Gastrocnemius medialis (tissue), 4 donors: ENCODE measurements around the gene TMEM8B. TPM values are rescaled to one million over a fixed set of nuclear protein-coding genes. Genes with fewer than 3 reads are reported as not detected.

Experiments used
- ATAC-seq, 2 donors: fragments of 150-250 bp; one replicate each; pipeline ENCODE4 v1.9.1; 2016
- DNase-seq, 2 donors: peaks; one replicate each; pipeline ENCODE4 v3.0.0-alpha.2; 2019
- H3K27ac ChIP-seq, 4 donors: fragments of 200-600 bp; sonication (generic); 1 replicate in 1 of 4; 2 replicates in 3 of 4; pipeline ENCODE4 v1.5.1; 2016 to 2018; ENCODE audit warnings: mild to moderate bottlenecking in 2 of 4, moderate library complexity in 1 of 4
- H3K27me3 ChIP-seq, 3 donors: fragments of 200-600 bp; sonication (generic) in 2 of 3; 1 replicate in 1 of 3; 2 replicates in 2 of 3; pipeline versions ENCODE4 v1.5.1 to v1.6.0; 2016 to 2019; ENCODE audit warnings: mild to moderate bottlenecking in 1 of 3, moderate library complexity in 1 of 3
- H3K36me3 ChIP-seq, 2 donors: fragments of 200-600 bp; sonication (generic) in 1 of 2; one replicate each; pipeline ENCODE4 v1.5.1; 2017 to 2018
- H3K4me1 ChIP-seq, 2 donors: fragments of 200-600 bp; sonication (generic) in 1 of 2; one replicate each; pipeline ENCODE4 v1.5.1; 2016 to 2017; ENCODE audit warnings: mild to moderate bottlenecking in 2 of 2
- H3K4me3 ChIP-seq, 4 donors: fragments of 200-600 bp; sonication (generic) in 3 of 4; 1 replicate in 1 of 4; 2 replicates in 3 of 4; pipeline ENCODE4 v1.5.1; 2016 to 2019; ENCODE audit warnings: mild to moderate bottlenecking in 2 of 4
- H3K9me3 ChIP-seq, 3 donors: fragments of 200-600 bp; sonication (generic) in 2 of 3; 1 replicate in 1 of 3; 2 replicates in 2 of 3; pipeline ENCODE4 v1.5.1; 2016 to 2019
- CTCF ChIP-seq, 5 experiments: fragments of 450-650 bp in 3 of 5; fragments of 200-600 bp in 2 of 5; sonication (generic) in 2 of 5; IDR thresholded peaks in 4 of 5; conservative IDR thresholded peaks in 1 of 5; 1 replicate in 4 of 5; 2 replicates in 1 of 5; pipeline ENCODE4 v1.5.1; 2016 to 2019; ENCODE audit warnings: antibody characterized with exemption in 5 of 5, mild to moderate bottlenecking in 3 of 5, moderate library complexity in 3 of 5
- POLR2A ChIP-seq, 2 donors: fragments of 450-650 bp; IDR thresholded peaks; one replicate each; pipeline ENCODE4 v1.6.1; 2017; ENCODE audit warnings: antibody characterized with exemption in 2 of 2, mild to moderate bottlenecking in 2 of 2, moderate library complexity in 2 of 2
- in situ Hi-C, 4 donors: fragments of 200-750 bp; cut with MboI; loops; one replicate each; pipeline versions ENCODE4 v1.15.0 to v1.8.0; 2017; ENCODE audit warnings: low sequenced_read_pairs in 4 of 4
- intact Hi-C: fragments of 100-400 bp; cut with DNase I; formaldehyde crosslinking; loops from one replicate; pipeline ENCODE4 v1.15.1; 2023; ENCODE audit warnings: low total_unique reads
- total RNA-seq, 4 donors: library from RNA; depleted of rRNA; stranded (reverse); fragments of >200 nt; gene quantifications; one replicate each; pipeline versions ENCODE4 v1.1.0 to v1.2.3, GENCODE V29; 2016

The TMEM8B gene
- total RNA-seq, 4 donors from 2014 or later = 1.9 to 6.4 (median 6.1) TPM

DNA sequence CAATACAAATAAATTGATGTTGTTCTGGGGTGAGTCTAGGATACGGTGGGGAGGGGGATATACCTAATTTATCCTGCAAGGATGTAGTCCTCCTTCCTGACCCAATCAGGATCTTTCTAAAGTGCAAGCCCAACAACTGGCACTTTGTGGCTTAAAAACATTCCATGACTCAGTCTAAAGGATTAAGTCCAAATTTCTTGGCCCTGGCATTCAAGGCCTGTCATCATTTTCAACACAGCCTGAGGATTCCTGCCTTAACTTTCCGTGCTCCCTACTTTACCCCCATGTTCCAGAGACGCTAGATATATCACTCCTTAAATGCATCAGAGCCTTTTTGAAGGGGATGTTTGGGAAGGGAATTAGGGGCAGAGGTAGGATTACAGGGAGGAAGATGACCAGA is 1.5 kb upstream of the TMEM8B start:
- intact Hi-C loops (loop anchor here (5.0 kb wide), 1 partner anchor 55 kb away; no protein-coding TSS in a partner anchor), in situ Hi-C loops (no loop called here)
- no peak for TF ChIP-seq POLR2A (IDR thresholded peaks at IDR 0.05)
- Histone ChIP-seq H3K27me3 (no peaks in the 10 kb centered on the region), H3K9me3 (no peaks in the 10 kb centered on the region), H3K36me3 (no peaks in the 10 kb centered on the region), H3K4me3 (no peak overlapping the region), H3K4me1 (peaks cover 16 to 35% of the 10 kb centered on the region in 2 donors), H3K27ac (no peak overlapping the region)
- no peak for ATAC-seq
- no peak for DNase-seq

DNA sequence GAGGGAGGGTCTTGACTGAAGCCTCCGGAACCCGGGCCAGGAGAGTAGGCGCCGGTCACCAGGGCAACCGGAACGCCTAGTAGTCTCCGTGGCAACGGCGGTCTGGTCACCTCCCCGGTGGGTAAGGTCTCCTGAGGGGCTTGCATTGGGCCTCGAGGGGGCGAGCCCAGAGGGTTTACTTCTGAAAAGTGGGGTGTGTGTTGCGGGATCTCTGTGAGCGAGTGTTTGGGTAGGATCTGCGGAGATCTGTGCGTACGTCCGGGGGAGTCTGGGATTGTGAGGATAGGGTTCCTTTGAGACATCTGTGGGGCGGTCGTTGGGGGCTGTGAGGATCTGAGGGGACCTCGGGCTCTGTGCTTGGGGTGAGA is 328 bp upstream of the TMEM8B start, which contains the start of gene FAM221B:
TSS of gene FAM221B (minus strand) at position 17 of the 368 bp plus-strand sequence. CDS start 2,571 bp downstream, outside the sequence.
- peak; percentile 5 to 8 for ATAC-seq
- intact Hi-C loops = loop anchor here (1.0 to 5.0 kb wide), 3 partner anchors 13 to 79 kb away; partner anchors contain the start of genes GBA2, HINT2 and RGP1

DNA sequence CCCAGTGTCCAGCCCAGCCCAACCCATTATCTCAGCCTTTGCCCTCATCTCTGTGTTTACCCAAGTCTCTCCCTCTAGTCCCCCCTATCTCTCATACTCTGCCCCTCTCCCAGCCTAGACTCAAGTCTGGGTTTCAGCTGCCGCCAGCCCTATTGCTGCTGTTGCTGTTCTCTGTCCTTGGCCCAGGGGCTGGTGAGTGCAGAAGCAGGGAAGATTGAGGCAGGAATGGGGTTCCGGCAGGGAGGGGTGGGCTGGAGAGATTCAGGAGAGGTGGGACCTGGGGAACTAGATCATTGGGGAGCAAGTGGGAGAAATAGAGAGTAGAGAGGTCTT is 702 bp downstream of the TMEM8B start:
- in situ Hi-C loops = no loop called here
- no peaks in the 10 kb centered on the region for H3K27me3 ChIP-seq
- intact Hi-C loops = loop anchor here (1.0 to 5.0 kb wide), 2 partner anchors 14 to 53 kb away; partner anchors contain the start of gene HINT2

More for the DNA sequence above, 328 bp upstream of the TMEM8B start, which contains the start of gene FAM221B:
- Histone ChIP-seq H3K27me3 (no peaks in the 10 kb centered on the region), H3K4me1 (peaks cover 29 to 48% of the 10 kb centered on the region in 2 donors), H3K9me3 (no peaks in the 10 kb centered on the region), H3K4me3 (peak within 1 kb of the TSS; percentile 68 to 96 (median 90)), H3K27ac (peak within 1 kb of the TSS; percentile 88 to 98 (median 98)), H3K36me3 (no peaks in the 10 kb centered on the region)
- in situ Hi-C loops = no loop called here
- no peak for TF ChIP-seq CTCF (IDR thresholded peaks at IDR 0.05 in 4 of 5, conservative IDR thresholded peaks at IDR 0.05 in 1 of 5)
- no peak for TF ChIP-seq POLR2A (IDR thresholded peaks at IDR 0.05)
- DNase-seq = no peak

DNA sequence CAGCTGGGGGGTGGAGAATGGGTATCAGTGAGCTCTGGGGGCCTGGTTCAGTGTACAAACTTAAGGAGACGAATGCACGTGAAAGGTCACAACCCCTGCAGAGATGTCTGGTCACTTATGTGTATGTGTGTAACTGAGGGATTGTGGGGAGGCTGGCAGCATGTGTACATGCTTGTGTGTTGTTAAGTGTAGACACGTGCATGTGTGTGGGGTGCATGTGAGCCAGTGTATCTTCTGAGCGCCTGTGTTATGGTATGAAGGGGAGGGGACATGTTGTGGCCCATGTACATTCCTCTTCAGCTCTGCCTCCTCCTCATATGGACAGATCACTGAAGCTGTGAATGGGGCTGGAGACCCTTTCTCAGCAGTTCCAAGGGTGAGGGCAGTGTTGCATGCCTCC is 2.0 kb downstream of the TMEM8B start:
- DNase-seq (no peak), ATAC-seq (no peak)
- Histone ChIP-seq H3K27ac (no peak overlapping the region), H3K27me3 (no peaks in the 10 kb centered on the region), H3K36me3 (no peaks in the 10 kb centered on the region), H3K4me1 (peaks cover 42 to 70% of the 10 kb centered on the region in 2 donors), H3K4me3 (no peak overlapping the region), H3K9me3 (no peaks in the 10 kb centered on the region)
- TF ChIP-seq POLR2A (IDR thresholded peaks at IDR 0.05) (no peak), CTCF (IDR thresholded peaks at IDR 0.05 in 4 of 5, conservative IDR thresholded peaks at IDR 0.05 in 1 of 5) (no peak)
- in situ Hi-C loops (no loop called here), intact Hi-C loops (no loop called here)

More for the DNA sequence above, 702 bp downstream of the TMEM8B start:
- ATAC-seq = peak in 1 of 2 donors; percentile 2
- no peaks in the 10 kb centered on the region for H3K36me3 ChIP-seq
- peak overlapping the region; percentile 68 to 96 (median 90) for H3K4me3 ChIP-seq
- TF ChIP-seq CTCF (IDR thresholded peaks at IDR 0.05 in 4 of 5, conservative IDR thresholded peaks at IDR 0.05 in 1 of 5) (no peak), POLR2A (IDR thresholded peaks at IDR 0.05) (no peak)
- H3K27ac ChIP-seq = peak overlapping the region; percentile 88 to 98 (median 98)
- H3K4me1 ChIP-seq = peaks cover 37 to 58% of the 10 kb centered on the region in 2 donors
- H3K9me3 ChIP-seq = no peaks in the 10 kb centered on the region
- DNase-seq = no peak

GRCh38 chr9:35832814-35833213 is 3.8 kb downstream of the TMEM8B start:
- Histone ChIP-seq H3K36me3 (no peaks in the 10 kb centered on the region), H3K27me3 (no peaks in the 10 kb centered on the region), H3K4me3 (no peak overlapping the region), H3K4me1 (peaks cover 42 to 70% of the 10 kb centered on the region in 2 donors), H3K27ac (peak overlapping the region; percentile 59 to 75 (median 66)), H3K9me3 (no peaks in the 10 kb centered on the region)
- no peak for ATAC-seq
- TF ChIP-seq POLR2A (IDR thresholded peaks at IDR 0.05) = no peak
- TF ChIP-seq CTCF (IDR thresholded peaks at IDR 0.05 in 4 of 5, conservative IDR thresholded peaks at IDR 0.05 in 1 of 5) = no peak
- in situ Hi-C loops = no loop called here
- DNase-seq = no peak
- intact Hi-C loops = no loop called here
